Left lung (tissue), 10 donors: Measurements from ENCODE around the gene ZBTB25. TPM values are rescaled to one million over a fixed set of nuclear protein-coding genes. Genes with fewer than 3 reads are reported as not detected.

ENCODE experiments used
- ATAC-seq: fragments of 200-7000 bp; cut with Tn5 transposase; one replicate; pipeline ENCODE4 v1.9.1; 2020; ENCODE audit warnings: moderate library complexity
- DNase-seq, 4 donors: peaks; one replicate each; pipeline ENCODE4 v3.0.0-alpha.2; 2013 to 2020
- H3K27ac ChIP-seq, 2 donors: fragments of 200-600 bp; sonication (generic) in 1 of 2; one replicate each; pipeline versions ENCODE4 v1.5.0 to v1.8.0; 2020 to 2021
- H3K27me3 ChIP-seq, 2 donors: fragments of 200-600 bp; sonication (generic) in 1 of 2; one replicate each; pipeline versions ENCODE4 v1.5.0 to v1.8.0; 2020 to 2021
- H3K36me3 ChIP-seq, 2 donors: fragments of 200-600 bp; sonication (generic) in 1 of 2; one replicate each; pipeline versions ENCODE4 v1.5.0 to v1.8.0; 2020 to 2021
- H3K4me1 ChIP-seq, 2 donors: fragments of 200-600 bp; one replicate each; pipeline ENCODE4 v1.8.0; 2021
- H3K4me3 ChIP-seq, 2 donors: fragments of 200-600 bp; sonication (generic) in 1 of 2; one replicate each; pipeline versions ENCODE4 v1.5.0 to v1.8.0; 2020 to 2021; ENCODE audit warnings: mild to moderate bottlenecking in 1 of 2
- H3K9me3 ChIP-seq, 2 donors: fragments of 200-600 bp; sonication (generic) in 1 of 2; one replicate each; pipeline versions ENCODE4 v1.5.0 to v1.8.0; 2020 to 2021
- intact Hi-C, 2 donors: fragments of 100-400 bp; cut with DNase I; formaldehyde crosslinking; loops; one replicate each; pipeline versions ENCODE4 v1.11.2 to v1.14.2; 2022
- polyA plus RNA-seq, 6 donors: library from polyadenylated mRNA; unstranded; fragments of 120-200 nt; gene quantifications; one replicate each; pipeline ENCODE4 v1.2.1, GENCODE V29; 2013; ENCODE audit not compliant: insufficient read length in 6 of 6
- total RNA-seq, 2 donors: library from RNA; stranded (reverse); fragmentation: NEBNext Ultra II Directional; extraction: Animal tissue kit (Norgen Biotek cat#: 25700); gene quantifications; one replicate each; pipeline ENCODE4 v1.2.1, GENCODE V29; 2021
- TF ChIP-seq, protein P1 (sequence below), 2 donors: fragments of 200-600 bp; sonication (generic) in 1 of 2; IDR thresholded peaks; one replicate each; pipeline versions ENCODE4 v1.5.0 to v1.8.0; 2021; ENCODE audit warnings: antibody characterized with exemption in 2 of 2
- donor health status: DM: no; HTN: yes; CAD: no.
- donor health status: DM: no; HTN: no; CAD: no.

ZBTB25 gene
- total and polyA plus RNA-seq, 8 donors = 10.1 to 18.5 (median 13.7) TPM

DNA sequence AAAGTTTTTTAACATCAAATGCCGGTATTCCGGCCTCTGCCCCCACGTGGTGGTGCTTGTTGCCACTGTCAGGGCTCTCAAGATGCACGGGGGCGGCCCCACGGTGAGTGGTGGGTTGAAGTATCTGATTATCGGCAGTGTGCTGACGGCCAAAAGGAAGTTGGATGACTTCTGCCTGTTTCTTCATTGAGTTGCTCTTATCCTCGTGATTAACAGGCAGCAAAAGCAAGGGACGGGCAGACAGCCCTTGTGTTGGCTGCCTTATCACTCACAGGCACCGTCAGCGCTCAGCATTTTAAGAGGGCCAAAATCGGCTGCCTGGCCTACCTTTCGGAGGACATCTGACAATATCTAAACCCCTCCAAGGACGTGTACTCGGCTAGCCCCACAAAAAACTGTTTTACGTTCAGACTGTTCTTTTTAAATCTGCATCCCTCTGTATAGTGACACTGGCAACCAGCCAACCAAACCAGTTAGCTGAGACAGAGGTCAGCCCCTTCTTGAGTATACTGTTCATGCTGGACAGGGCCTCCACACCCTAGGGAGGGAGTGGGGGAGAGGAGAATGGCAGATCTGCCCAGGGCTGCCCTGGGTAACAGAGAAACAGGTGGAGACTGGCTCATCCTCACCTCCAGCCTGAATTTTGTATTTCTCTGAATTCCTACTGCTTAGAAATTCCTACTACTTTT is 61.2 kb downstream of the ZBTB25 start:
- DNase-seq = no peak
- Histone ChIP-seq H3K27ac (no peak overlapping the region), H3K9me3 (no peaks in the 10 kb centered on the region), H3K4me1 (peaks cover 0 to 6% of the 10 kb centered on the region in 2 donors), H3K27me3 (no peaks in the 10 kb centered on the region), H3K4me3 (no peak overlapping the region), H3K36me3 (peaks cover 0 to 64% of the 10 kb centered on the region in 2 donors)
- TF ChIP-seq, protein P1, sequence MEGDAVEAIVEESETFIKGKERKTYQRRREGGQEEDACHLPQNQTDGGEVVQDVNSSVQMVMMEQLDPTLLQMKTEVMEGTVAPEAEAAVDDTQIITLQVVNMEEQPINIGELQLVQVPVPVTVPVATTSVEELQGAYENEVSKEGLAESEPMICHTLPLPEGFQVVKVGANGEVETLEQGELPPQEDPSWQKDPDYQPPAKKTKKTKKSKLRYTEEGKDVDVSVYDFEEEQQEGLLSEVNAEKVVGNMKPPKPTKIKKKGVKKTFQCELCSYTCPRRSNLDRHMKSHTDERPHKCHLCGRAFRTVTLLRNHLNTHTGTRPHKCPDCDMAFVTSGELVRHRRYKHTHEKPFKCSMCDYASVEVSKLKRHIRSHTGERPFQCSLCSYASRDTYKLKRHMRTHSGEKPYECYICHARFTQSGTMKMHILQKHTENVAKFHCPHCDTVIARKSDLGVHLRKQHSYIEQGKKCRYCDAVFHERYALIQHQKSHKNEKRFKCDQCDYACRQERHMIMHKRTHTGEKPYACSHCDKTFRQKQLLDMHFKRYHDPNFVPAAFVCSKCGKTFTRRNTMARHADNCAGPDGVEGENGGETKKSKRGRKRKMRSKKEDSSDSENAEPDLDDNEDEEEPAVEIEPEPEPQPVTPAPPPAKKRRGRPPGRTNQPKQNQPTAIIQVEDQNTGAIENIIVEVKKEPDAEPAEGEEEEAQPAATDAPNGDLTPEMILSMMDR (IDR thresholded peaks at IDR 0.05) = no peak
- peak; percentile 51 for ATAC-seq
- intact Hi-C loops = no loop called here

DNA sequence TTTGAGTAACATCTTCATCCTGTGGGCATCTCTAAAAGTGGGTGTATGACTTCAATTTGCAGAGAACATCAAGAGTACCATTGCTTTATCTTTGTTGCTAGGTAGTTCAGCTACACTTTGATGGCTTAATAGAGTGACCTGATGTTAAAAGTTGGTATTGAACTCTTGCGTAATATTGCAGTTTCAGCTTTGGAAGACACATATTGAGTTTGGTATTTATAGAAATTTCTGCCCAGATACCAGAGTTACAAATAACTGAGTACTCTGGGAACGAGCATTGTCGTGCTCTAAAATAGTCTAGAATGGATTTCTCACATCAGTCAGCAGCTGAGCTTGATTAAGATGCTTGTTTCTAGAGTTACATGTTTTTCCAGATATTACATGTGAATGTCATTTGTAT is 63.1 kb downstream of the ZBTB25 start:
- peaks cover 0 to 81% of the 10 kb centered on the region in 2 donors for H3K36me3 ChIP-seq
- no peak overlapping the region for H3K27ac ChIP-seq
- peaks cover 0 to 6% of the 10 kb centered on the region in 2 donors for H3K4me1 ChIP-seq
- no peak for DNase-seq
- intact Hi-C loops = no loop called here
- no peak for ATAC-seq
- H3K4me3 ChIP-seq = no peak overlapping the region
- TF ChIP-seq, protein P1 (IDR thresholded peaks at IDR 0.05) = no peak
- H3K9me3 ChIP-seq = no peaks in the 10 kb centered on the region
- H3K27me3 ChIP-seq = no peaks in the 10 kb centered on the region

DNA sequence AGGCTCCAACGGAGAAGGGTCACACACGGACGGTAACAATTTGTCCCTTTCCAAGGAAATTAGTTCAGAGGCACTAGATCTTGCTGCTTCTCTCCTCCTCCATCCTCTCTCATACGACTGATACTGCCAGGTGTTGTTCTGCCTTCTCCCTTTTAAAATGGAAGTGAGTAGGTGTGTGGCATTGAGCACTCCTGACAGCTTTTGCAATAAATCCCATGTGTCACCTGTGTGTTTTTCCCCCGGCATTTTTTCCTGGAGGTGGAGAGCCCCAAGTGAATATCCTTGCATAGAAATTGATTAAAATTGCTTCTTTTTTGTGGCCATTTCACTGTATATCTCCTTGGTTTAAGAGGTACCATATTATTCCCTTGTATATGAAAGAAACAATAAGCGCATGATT is 64.5 kb downstream of the ZBTB25 start:
- TF ChIP-seq, protein P1 (IDR thresholded peaks at IDR 0.05) = no peak
- peak overlapping the region in 1 of 2 donors; percentile 73 for H3K27ac ChIP-seq
- H3K4me1 ChIP-seq = peaks cover 0 to 6% of the 10 kb centered on the region in 2 donors
- no peaks in the 10 kb centered on the region for H3K27me3 ChIP-seq
- DNase-seq (no peak), ATAC-seq (no peak)
- H3K4me3 ChIP-seq = no peak overlapping the region
- intact Hi-C loops = no loop called here
- H3K36me3 ChIP-seq = peaks cover 0 to 84% of the 10 kb centered on the region in 2 donors
- no peaks in the 10 kb centered on the region for H3K9me3 ChIP-seq

DNA sequence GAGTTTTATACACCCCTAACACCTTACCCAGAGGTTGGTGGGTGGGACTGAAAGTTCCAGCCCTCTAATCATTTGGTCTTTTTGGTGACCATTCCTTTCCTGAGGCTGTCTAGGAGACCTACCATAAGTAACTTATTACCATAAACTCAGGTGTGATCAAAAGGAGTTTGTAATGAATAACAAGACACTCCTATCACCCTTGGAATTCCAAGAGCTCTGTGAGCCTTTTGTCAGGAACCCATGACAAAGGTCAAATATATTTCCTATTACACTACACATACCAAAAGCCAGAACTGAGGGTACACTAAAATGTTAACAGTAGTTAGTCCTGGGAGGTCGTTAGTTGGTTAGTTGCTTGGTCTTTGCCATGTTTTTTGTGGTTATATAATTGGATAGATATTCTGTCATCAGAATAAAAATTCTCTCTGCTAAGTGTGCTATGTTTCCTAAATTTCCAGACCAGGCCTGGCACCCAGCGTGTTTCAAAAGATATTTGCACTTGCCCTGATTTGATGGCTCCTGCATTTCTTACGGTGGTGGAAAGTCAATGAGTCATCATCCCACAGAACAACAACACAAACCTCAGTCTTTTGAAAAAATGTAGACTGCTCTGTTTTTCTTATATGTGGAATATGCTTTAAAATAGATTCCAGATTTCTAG is 65.3 kb downstream of the ZBTB25 start:
- Histone ChIP-seq H3K9me3 (no peaks in the 10 kb centered on the region), H3K27ac (peak overlapping the region; percentile 2 to 73), H3K27me3 (no peaks in the 10 kb centered on the region), H3K4me1 (peaks cover 0 to 6% of the 10 kb centered on the region in 2 donors), H3K36me3 (peaks cover 0 to 84% of the 10 kb centered on the region in 2 donors), H3K4me3 (no peak overlapping the region)
- ATAC-seq (peak; percentile 75), DNase-seq (no peak)
- intact Hi-C loops = no loop called here
- TF ChIP-seq, protein P1 (IDR thresholded peaks at IDR 0.05) = no peak

DNA sequence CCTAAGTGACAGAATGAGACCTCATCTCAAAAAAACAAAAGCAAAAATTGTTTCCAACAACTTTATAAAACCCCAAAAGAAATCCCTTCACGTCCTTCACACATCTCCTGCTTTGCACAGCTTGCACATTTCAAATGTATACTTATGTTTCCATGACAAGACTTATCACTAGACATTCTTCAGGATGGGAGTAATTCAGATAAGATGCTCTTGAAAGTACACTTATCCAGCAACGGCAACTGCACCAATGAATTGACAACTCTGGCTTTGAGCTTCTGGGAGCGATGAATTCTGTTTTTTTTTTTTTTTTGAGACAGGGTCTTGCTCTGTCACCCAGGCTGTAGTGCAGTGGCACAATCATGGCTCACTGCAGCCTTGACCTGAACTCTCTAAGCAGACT is 69.1 kb downstream of the ZBTB25 start:
- Histone ChIP-seq H3K36me3 (peaks cover 0 to 86% of the 10 kb centered on the region in 2 donors), H3K27ac (no peak overlapping the region), H3K4me3 (no peak overlapping the region), H3K4me1 (peaks cover 0 to 6% of the 10 kb centered on the region in 2 donors), H3K9me3 (no peaks in the 10 kb centered on the region), H3K27me3 (no peaks in the 10 kb centered on the region)
- ATAC-seq = peak; percentile 17
- TF ChIP-seq, protein P1 (IDR thresholded peaks at IDR 0.05) = no peak
- DNase-seq = no peak
- intact Hi-C loops = no loop called here
